ENCODE data around the gene DCAF12. TPM values are rescaled to one million over a fixed set of nuclear protein-coding genes. Genes with fewer than 3 reads are reported as not detected.

The DCAF12 gene
- total and polyA plus RNA-seq, 11 donors, result 5.6 to 29.4 (median 16.7) TPM

GRCh38 chr9:34065541-34065940, 61.0 kb downstream of the DCAF12 start:
- no peak overlapping the region for H3K4me3 ChIP-seq
- no peaks in the 10 kb centered on the region for H3K27me3 ChIP-seq
- WGBS, 4 donors, result 92 to 97% (median 93%) methylated on average over 3 of the region's 3 CpGs
- ATAC-seq (no peak), DNase-seq (no peak)
- no peaks in the 10 kb centered on the region for H3K4me1 ChIP-seq
- H3K27ac ChIP-seq, result no peak overlapping the region
- no peaks in the 10 kb centered on the region for H3K36me3 ChIP-seq
- no peak for TF ChIP-seq POLR2A (IDR thresholded peaks at IDR 0.05)
- no peak for TF ChIP-seq CTCF (IDR thresholded peaks at IDR 0.05)
- no peaks in the 10 kb centered on the region for H3K9me3 ChIP-seq
- intact Hi-C loops (cut with DNase I), result no loop called here

- no peak for TF ChIP-seq POLR2A (IDR thresholded peaks at IDR 0.05)
- no peak for TF ChIP-seq CTCF (IDR thresholded peaks at IDR 0.05)
- Histone ChIP-seq H3K4me1 (no peaks in the 10 kb centered on the region), H3K27ac (no peak overlapping the region), H3K36me3 (no peaks in the 10 kb centered on the region), H3K9me3 (no peaks in the 10 kb centered on the region), H3K4me3 (no peak overlapping the region), H3K27me3 (no peaks in the 10 kb centered on the region)
- DNase-seq (no peak), ATAC-seq (no peak)
- 64 to 94% (median 90%) methylated on average over 3 of the region's 3 CpGs for WGBS, 4 donors
- intact Hi-C loops (cut with DNase I), result no loop called here
These were observed 66.5 kb downstream of the DCAF12 start for GRCh38 chr9:34059954-34060353.

GRCh38 chr9:34059281-34059680, 67.2 kb downstream of the DCAF12 start:
- intact Hi-C loops (cut with DNase I), result no loop called here
- H3K27me3 ChIP-seq, result no peaks in the 10 kb centered on the region
- H3K9me3 ChIP-seq, result no peaks in the 10 kb centered on the region
- ATAC-seq (no peak), DNase-seq (no peak)
- H3K4me3 ChIP-seq, result no peak overlapping the region
- H3K27ac ChIP-seq, result no peak overlapping the region
- TF ChIP-seq CTCF (IDR thresholded peaks at IDR 0.05) (no peak), POLR2A (IDR thresholded peaks at IDR 0.05) (no peak)
- 34 to 46% (median 41%) methylated on average over 3 of the region's 3 CpGs for WGBS, 4 donors
- no peaks in the 10 kb centered on the region for H3K4me1 ChIP-seq
- H3K36me3 ChIP-seq, result no peaks in the 10 kb centered on the region

- intact Hi-C loops (cut with DNase I), result loop anchor here in 4 of 10 donors (5.0 to 10.0 kb wide), 4 partner anchors 75 to 235 kb away; partner anchors contain the start of genes UBE2R2 (in 3 of the 4) and DCAF12 (in 1 of the 4)
- Histone ChIP-seq H3K4me1 (peaks cover 3 to 32% (median 25%) of the 10 kb centered on the region in 12 donors), H3K27me3 (no peaks in the 10 kb centered on the region), H3K4me3 (peak overlapping the region; percentile 71 to 100 (median 84)), H3K36me3 (no peaks in the 10 kb centered on the region), H3K27ac (peak overlapping the region in 11 of 12 donors; percentile 85 to 99 (median 93)), H3K9me3 (no peaks in the 10 kb centered on the region)
- DNase-seq (no peak), ATAC-seq (no peak)
- WGBS, 4 donors, result 25 to 42% (median 29%) methylated on average over 18 of the region's 18 CpGs
- TF ChIP-seq POLR2A (IDR thresholded peaks at IDR 0.05) (no peak), CTCF (IDR thresholded peaks at IDR 0.05) (no peak)
These were observed 76.7 kb downstream of the DCAF12 start for GRCh38 chr9:34049630-34050384.

All from heart left ventricle (tissue), 16 donors.